PC-3 (cell line): ENCODE data around the gene DBT. TPM values are rescaled to one million over a fixed set of nuclear protein-coding genes. Genes with fewer than 3 reads are reported as not detected.
"Not testable (repeated sequence)": the region's sequence is repeated elsewhere in the genome, so short reads cannot be mapped to it uniquely, and the experiment has no call there.

Source experiments
- ATAC-seq: fragments of 200-7000 bp; cut with Tn5 transposase; 2 replicates; pipeline ENCODE4 v1.9.1; 2020; ENCODE audit warnings: mild to moderate bottlenecking, moderate library complexity
- BruUV-seq: library from RNA; stranded (reverse); fragments of 400-500 nt; replicated peaks from 2 replicates; lab custom pipeline; 2021; lab: Mats Ljungman, UMichigan
- CTCF ChIA-PET: fragments of 300-600 bp; sonication (Branson Sonifier 250); formaldehyde crosslinking; loops from one replicate; lab custom pipeline; 2022; ENCODE audit warnings: antibody characterized with exemption; lab: Charles Lee
- POLR2A ChIA-PET: fragments of 300-600 bp; sonication (Branson Sonifier 250); formaldehyde crosslinking; loops from one replicate; lab custom pipeline; 2022; ENCODE audit warnings: antibody characterized with exemption; ENCODE audit not compliant: unreplicated experiment; lab: Charles Lee
- DNase-seq: peaks from one replicate; pipeline ENCODE4 v3.0.0-alpha.2; 2015
- H2AFZ ChIP-seq: fragments of 300-600 bp; sonication (generic); 2 replicates; pipeline ENCODE4 v1.6.0; 2016; ENCODE audit warnings: antibody characterized with exemption, low read length
- H3F3A ChIP-seq: fragments of 300-600 bp; sonication (generic); one replicate; pipeline ENCODE4 v1.6.0; 2017; ENCODE audit warnings: antibody characterized with exemption, low read length, control low read depth, mild to moderate bottlenecking; ENCODE audit not compliant: unreplicated experiment
- H3K27ac ChIP-seq: fragments of 300-600 bp; sonication (generic); 2 replicates; pipeline ENCODE4 v1.5.1; 2016; ENCODE audit warnings: mild to moderate bottlenecking, low read length
- H3K27me3 ChIP-seq: fragments of 300-600 bp; sonication (generic); 2 replicates; pipeline ENCODE4 v1.6.1; 2016; ENCODE audit warnings: low read length, mixed read lengths
- H3K36me3 ChIP-seq: fragments of 300-600 bp; sonication (generic); 2 replicates; pipeline ENCODE4 v1.6.1; 2016; ENCODE audit warnings: low read depth, mixed run types, low read length, mixed read lengths
- H3K4me1 ChIP-seq: fragments of 300-600 bp; sonication (generic); 2 replicates; pipeline ENCODE4 v1.5.1; 2016; ENCODE audit warnings: low read length; ENCODE audit not compliant: insufficient read depth
- H3K4me2 ChIP-seq: fragments of 300-600 bp; sonication (generic); 2 replicates; pipeline ENCODE4 v1.6.0; 2016; ENCODE audit warnings: low read length
- H3K4me3 ChIP-seq: fragments of 300-600 bp; sonication (generic); 2 replicates; pipeline ENCODE4 v1.5.1; 2016; ENCODE audit warnings: mild to moderate bottlenecking, low read length, mixed read lengths
- H3K79me2 ChIP-seq: fragments of 300-600 bp; sonication (generic); 2 replicates; pipeline ENCODE4 v1.6.1; 2017; ENCODE audit warnings: low read length, mixed read lengths
- H3K9ac ChIP-seq: fragments of 300-600 bp; sonication (generic); 2 replicates; pipeline ENCODE4 v1.6.0; 2016; ENCODE audit warnings: mild to moderate bottlenecking, low read length
- H3K9me2 ChIP-seq: fragments of 300-600 bp; sonication (generic); replicated peaks from 2 replicates; pipeline ENCODE4 v1.6.1; 2016; ENCODE audit warnings: mixed run types, low read length, mixed read lengths
- H3K9me3 ChIP-seq: fragments of 300-600 bp; sonication (generic); 2 replicates; pipeline ENCODE4 v1.6.1; 2016; ENCODE audit warnings: low read length, mixed read lengths
- H4K20me1 ChIP-seq: fragments of 300-600 bp; sonication (generic); 2 replicates; pipeline ENCODE4 v1.6.1; 2016; ENCODE audit warnings: low read length, mixed read lengths
- CTCF ChIP-seq: fragments of 300-600 bp; sonication (generic); conservative IDR thresholded peaks from 2 replicates; pipeline ENCODE4 v1.5.1; 2017; ENCODE audit warnings: antibody characterized with exemption, low read depth, mild to moderate bottlenecking, low read length
- EZH2 ChIP-seq: fragments of 300-600 bp; sonication (generic); IDR thresholded peaks from one replicate; pipeline ENCODE4 v1.6.1; 2017; ENCODE audit warnings: antibody characterized with exemption, mild to moderate bottlenecking, low read length; ENCODE audit not compliant: unreplicated experiment
- EZH2phosphoT487 ChIP-seq: fragments of 300-600 bp; sonication (generic); IDR thresholded peaks from 2 replicates; pipeline ENCODE4 v1.6.1; 2018; ENCODE audit warnings: mild to moderate bottlenecking, antibody characterized with exemption, low read length, borderline replicate concordance
- intact Hi-C: fragments of 100-400 bp; cut with micrococcal nuclease; formaldehyde crosslinking; loops from 2 replicates; pipeline ENCODE4 v1.9.0; 2023
- total RNA-seq: library from RNA; depleted of rRNA; stranded (reverse); fragments of >200 nt; gene quantifications from 2 replicates; pipeline ENCODE4 v1.2.3, GENCODE V29; 2014

The DBT gene
- total RNA-seq, 1 experiment from 2014 or later: 5.1 TPM

- Histone ChIP-seq H3K79me2 (peaks cover 30% of the 10 kb centered on the region), H3K27me3 (no peaks in the 10 kb centered on the region), H2AFZ (peak overlapping the region; percentile 99), H3K27ac (peak overlapping the region; percentile 21), H3F3A (no peaks in the 10 kb centered on the region), H3K4me1 (peaks cover 10% of the 10 kb centered on the region), H4K20me1 (no peaks in the 10 kb centered on the region), H3K9me2 (no peaks in the 10 kb centered on the region), H3K4me3 (peak overlapping the region; percentile 97), H3K4me2 (peak overlapping the region; percentile 94), H3K9me3 (no peaks in the 10 kb centered on the region), H3K9ac (peak overlapping the region; percentile 94), H3K36me3 (peaks cover 17% of the 10 kb centered on the region)
- CTCF ChIA-PET: interaction anchor here (1.0 kb wide), 1 partner anchor 194 kb away, joined by 3 read pairs; no protein-coding TSS in a partner anchor
- DNase-seq (peak; percentile 36), ATAC-seq (peak; percentile 55)
- TF ChIP-seq EZH2phosphoT487 (no peak), EZH2 (no peak), CTCF (no peak)
- POLR2A ChIA-PET: interaction anchor here (0.6 to 0.7 kb wide), 2 partner anchors 9 to 88 kb away, joined by 4 to 5 read pairs; no protein-coding TSS in a partner anchor
- TSS peak; percentile 79 for BruUV-seq
- intact Hi-C loops: loop anchor here (5.0 to 10.0 kb wide), 2 partner anchors 87 to 189 kb away; partner anchors contain the start of gene CDC14A
Measured at GRCh38 chr1:100265562-100265930, 15.9 kb upstream of the DBT start.

GRCh38 chr1:100264081-100264480 is 14.4 kb upstream of the DBT start:
- H3K27ac ChIP-seq, CTCF ChIA-PET, H3K4me2 ChIP-seq, H3K4me3 ChIP-seq, H3K9me3 ChIP-seq, DNase-seq, BruUV-seq, H3F3A ChIP-seq, POLR2A ChIA-PET, H4K20me1 ChIP-seq, H3K27me3 ChIP-seq, H2AFZ ChIP-seq, H3K9me2 ChIP-seq, ATAC-seq, H3K9ac ChIP-seq: not testable (repeated sequence)
- peaks cover 27% of the 10 kb centered on the region for H3K79me2 ChIP-seq
- H3K36me3 ChIP-seq: peaks cover 13% of the 10 kb centered on the region
- H3K4me1 ChIP-seq: peaks cover 10% of the 10 kb centered on the region
- intact Hi-C loops: loop anchor here (10.0 kb wide), 1 partner anchor 191 kb away; no protein-coding TSS in a partner anchor

- Histone ChIP-seq H3F3A (no peaks in the 10 kb centered on the region), H3K9ac (no peak overlapping the region), H3K4me1 (no peaks in the 10 kb centered on the region), H2AFZ (no peak overlapping the region), H3K4me2 (no peak overlapping the region), H3K36me3 (no peaks in the 10 kb centered on the region), H3K9me3 (no peaks in the 10 kb centered on the region), H3K9me2 (no peaks in the 10 kb centered on the region), H3K4me3 (no peak overlapping the region), H3K79me2 (peaks cover 7% of the 10 kb centered on the region), H3K27ac (no peak overlapping the region), H3K27me3 (no peaks in the 10 kb centered on the region), H4K20me1 (no peaks in the 10 kb centered on the region)
- intact Hi-C loops: loop anchor here (10.0 kb wide), 1 partner anchor 193 kb away; no protein-coding TSS in a partner anchor
- POLR2A ChIA-PET: interaction anchor here (0.7 kb wide), 1 partner anchor 12 kb away, joined by 3 read pairs; the partner anchor contains the start of gene DBT
- ATAC-seq: no peak
- no TSS peak for BruUV-seq
- CTCF ChIA-PET: no interaction called here
- no peak for DNase-seq
- no peak for TF ChIP-seq EZH2
- TF ChIP-seq EZH2phosphoT487: no peak
- no peak for TF ChIP-seq CTCF
Measured at GRCh38 chr1:100261686-100262085, 12.1 kb upstream of the DBT start.

GRCh38 chr1:100258427-100258826 is 8.8 kb upstream of the DBT start:
- H3K9ac ChIP-seq, ATAC-seq, H3K27me3 ChIP-seq, POLR2A ChIA-PET, intact Hi-C loops, H3K36me3 ChIP-seq, H3K4me2 ChIP-seq, H3K4me3 ChIP-seq, H3K27ac ChIP-seq, H4K20me1 ChIP-seq, H3K9me3 ChIP-seq, H3K4me1 ChIP-seq, H3K9me2 ChIP-seq, H3K79me2 ChIP-seq, DNase-seq, H3F3A ChIP-seq, BruUV-seq, CTCF ChIA-PET, H2AFZ ChIP-seq: not testable (repeated sequence)

GRCh38 chr1:100256273-100256672 is 6.6 kb upstream of the DBT start:
- H3K27me3 ChIP-seq, CTCF ChIA-PET, H4K20me1 ChIP-seq: not testable (repeated sequence)

More at GRCh38 chr1:100256273-100256672, 6.6 kb upstream of the DBT start:
- intact Hi-C loops, H3K79me2 ChIP-seq, H3K4me3 ChIP-seq, H3K36me3 ChIP-seq, H3K9me3 ChIP-seq, BruUV-seq, H3K9ac ChIP-seq, DNase-seq, H3K9me2 ChIP-seq, H2AFZ ChIP-seq, H3K4me1 ChIP-seq, H3K27ac ChIP-seq, H3K4me2 ChIP-seq, H3F3A ChIP-seq, ATAC-seq: not testable (repeated sequence)
- POLR2A ChIA-PET: interaction anchor here (0.6 kb wide), 1 partner anchor 9 kb away, joined by 4 read pairs; no protein-coding TSS in a partner anchor
